ENCODE results near the gene TUBA4B.

GRCh38 chr2:219213486-219214071 is 39.5 kb upstream of the TUBA4B start:
- TF ChIP-seq, protein P1, sequence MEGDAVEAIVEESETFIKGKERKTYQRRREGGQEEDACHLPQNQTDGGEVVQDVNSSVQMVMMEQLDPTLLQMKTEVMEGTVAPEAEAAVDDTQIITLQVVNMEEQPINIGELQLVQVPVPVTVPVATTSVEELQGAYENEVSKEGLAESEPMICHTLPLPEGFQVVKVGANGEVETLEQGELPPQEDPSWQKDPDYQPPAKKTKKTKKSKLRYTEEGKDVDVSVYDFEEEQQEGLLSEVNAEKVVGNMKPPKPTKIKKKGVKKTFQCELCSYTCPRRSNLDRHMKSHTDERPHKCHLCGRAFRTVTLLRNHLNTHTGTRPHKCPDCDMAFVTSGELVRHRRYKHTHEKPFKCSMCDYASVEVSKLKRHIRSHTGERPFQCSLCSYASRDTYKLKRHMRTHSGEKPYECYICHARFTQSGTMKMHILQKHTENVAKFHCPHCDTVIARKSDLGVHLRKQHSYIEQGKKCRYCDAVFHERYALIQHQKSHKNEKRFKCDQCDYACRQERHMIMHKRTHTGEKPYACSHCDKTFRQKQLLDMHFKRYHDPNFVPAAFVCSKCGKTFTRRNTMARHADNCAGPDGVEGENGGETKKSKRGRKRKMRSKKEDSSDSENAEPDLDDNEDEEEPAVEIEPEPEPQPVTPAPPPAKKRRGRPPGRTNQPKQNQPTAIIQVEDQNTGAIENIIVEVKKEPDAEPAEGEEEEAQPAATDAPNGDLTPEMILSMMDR (IDR thresholded peaks at IDR 0.05): no peak
- TF ChIP-seq POLR2A (IDR thresholded peaks at IDR 0.05) (no peak), POLR2AphosphoS5 (IDR thresholded peaks at IDR 0.05) (no peak)

All from prostate gland (tissue), 2 donors.